Memory B cell (primary cell): ENCODE results near the gene NRN1.

Experiments used
- ATAC-seq: fragments of 150-1000 bp; cut with Tn5 transposase; 2 replicates; pipeline ENCODE4 v1.10.0; 2021; ENCODE audit warnings: low read depth, mild to moderate bottlenecking, moderate library complexity
- DNase-seq, 2 donors: peaks; one replicate each; pipeline ENCODE4 v3.0.0; 2022; ENCODE audit warnings: low spot score in 2 of 2
- H3K27ac Mint-ChIP-seq: one replicate; pipeline ENCODE4 v1.8.0; 2022; ENCODE audit warnings: mild to moderate bottlenecking, moderate library complexity, mixed read lengths
- H3K27me3 Mint-ChIP-seq: one replicate; pipeline ENCODE4 v1.8.0; 2022; ENCODE audit warnings: mixed read lengths
- H3K36me3 Mint-ChIP-seq: one replicate; pipeline ENCODE4 v1.8.0; 2022; ENCODE audit warnings: mild to moderate bottlenecking, mixed read lengths
- H3K4me1 Mint-ChIP-seq: one replicate; pipeline ENCODE4 v1.8.0; 2022; ENCODE audit warnings: mixed read lengths
- H3K4me3 Mint-ChIP-seq: one replicate; pipeline ENCODE4 v1.8.0; 2022; ENCODE audit warnings: mild to moderate bottlenecking, moderate library complexity, mixed read lengths
- H3K9me3 Mint-ChIP-seq: one replicate; pipeline ENCODE4 v1.8.0; 2022; ENCODE audit warnings: mixed read lengths

NRN1 gene

DNA sequence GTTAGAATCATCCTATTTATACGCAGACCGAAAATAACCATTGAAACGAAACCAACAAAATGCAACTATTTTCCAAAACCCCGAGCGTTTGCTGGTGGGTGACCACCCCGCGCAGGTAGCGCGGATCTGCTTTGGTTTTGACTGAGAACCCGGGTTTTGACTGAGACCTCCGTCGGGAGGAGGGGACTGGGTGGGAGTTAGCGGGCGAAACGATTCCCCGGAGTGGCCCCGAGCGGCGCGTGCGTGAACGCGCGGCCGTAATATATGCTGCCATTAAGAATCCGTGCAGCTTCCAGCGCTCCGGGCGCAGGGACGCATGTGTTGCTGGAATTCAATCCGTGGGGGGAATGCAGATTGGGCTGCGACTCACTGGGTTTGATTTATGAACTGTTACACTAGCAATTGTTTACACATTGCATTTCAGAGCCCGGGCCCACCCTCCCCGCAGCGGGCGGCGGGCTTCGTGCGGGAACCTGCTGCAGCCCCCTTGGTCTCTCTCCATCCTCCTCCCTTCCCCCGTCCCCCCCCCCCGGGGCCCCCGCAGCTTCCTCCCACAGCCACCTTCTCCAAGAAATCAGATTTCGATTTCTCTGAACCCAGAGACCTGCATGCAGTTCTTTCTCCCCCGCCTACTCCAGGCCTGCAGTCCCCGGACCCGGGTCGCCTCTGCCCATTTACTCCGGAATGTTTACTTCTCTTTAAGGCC is 9.9 kb downstream of the NRN1 start:
- Mint-ChIP-seq H3K4me3 (peak overlapping the region; percentile 86), H3K27me3 (peaks cover 50% of the 10 kb centered on the region), H3K36me3 (peaks cover 17% of the 10 kb centered on the region), H3K4me1 (peaks cover 30% of the 10 kb centered on the region), H3K27ac (no peak overlapping the region), H3K9me3 (peaks cover 18% of the 10 kb centered on the region)
- ATAC-seq (no peak), DNase-seq (no peak)

DNA sequence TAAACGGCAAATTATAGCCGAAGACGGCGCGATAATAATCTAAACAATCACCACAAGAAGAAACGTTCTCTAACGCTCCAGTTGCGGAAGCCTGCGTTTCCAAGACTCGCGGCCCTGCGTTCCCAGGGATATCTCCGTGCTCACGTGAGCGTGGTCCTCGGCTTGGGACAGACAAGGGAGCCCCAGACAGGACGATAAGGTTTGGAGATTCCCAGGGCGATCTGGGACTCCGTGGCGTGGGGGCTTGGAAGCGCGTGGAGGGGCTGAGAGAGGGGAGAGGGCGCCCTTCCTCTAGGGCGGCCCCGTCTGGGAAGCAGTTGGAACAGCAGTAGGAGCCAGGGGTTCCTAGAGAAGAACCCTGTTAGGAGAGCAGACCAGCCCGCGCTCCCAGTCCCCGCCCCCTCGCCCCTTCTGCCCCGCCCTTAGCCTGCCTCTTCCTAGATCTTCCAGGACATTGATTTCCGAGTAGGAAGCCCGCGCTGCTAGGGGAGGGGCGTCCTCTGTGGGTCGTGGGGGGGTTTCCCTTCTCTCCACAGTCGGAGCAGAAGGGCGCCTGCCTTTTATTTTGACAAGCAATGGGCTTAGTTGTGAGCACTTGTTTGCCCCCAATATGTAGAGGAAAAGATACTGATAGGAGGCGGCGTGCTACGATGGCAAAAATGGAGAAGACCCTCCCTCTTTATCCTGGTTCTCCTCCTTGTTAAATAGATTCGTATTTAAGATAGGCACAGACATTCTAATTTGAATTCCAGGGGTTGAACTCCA is 10.6 kb downstream of the NRN1 start:
- H3K36me3 Mint-ChIP-seq: peaks cover 17% of the 10 kb centered on the region
- peaks cover 46% of the 10 kb centered on the region for H3K27me3 Mint-ChIP-seq
- peak overlapping the region; percentile 86 for H3K4me3 Mint-ChIP-seq
- peaks cover 18% of the 10 kb centered on the region for H3K9me3 Mint-ChIP-seq
- DNase-seq (no peak), ATAC-seq (no peak)
- H3K4me1 Mint-ChIP-seq: peaks cover 30% of the 10 kb centered on the region
- no peak overlapping the region for H3K27ac Mint-ChIP-seq

DNA sequence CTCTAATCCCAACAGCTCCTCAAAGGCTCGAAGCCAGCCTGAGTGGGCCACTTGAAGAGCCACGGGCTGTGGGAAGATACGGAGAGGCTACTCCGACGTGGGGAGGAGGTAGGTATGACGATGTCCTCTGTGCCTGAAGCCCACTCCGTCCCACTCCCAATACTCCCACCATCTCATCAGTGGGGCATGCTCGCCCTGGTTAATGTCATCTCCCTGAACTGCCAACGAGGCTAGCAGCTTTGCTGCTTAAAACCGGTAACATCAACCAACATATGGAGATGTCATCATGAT is 11.1 kb downstream of the NRN1 start:
- H3K4me3 Mint-ChIP-seq: peak overlapping the region; percentile 40
- H3K36me3 Mint-ChIP-seq: peaks cover 19% of the 10 kb centered on the region
- H3K4me1 Mint-ChIP-seq: peaks cover 30% of the 10 kb centered on the region
- peaks cover 50% of the 10 kb centered on the region for H3K27me3 Mint-ChIP-seq
- no peak overlapping the region for H3K27ac Mint-ChIP-seq
- DNase-seq (no peak), ATAC-seq (no peak)
- H3K9me3 Mint-ChIP-seq: peaks cover 18% of the 10 kb centered on the region

DNA sequence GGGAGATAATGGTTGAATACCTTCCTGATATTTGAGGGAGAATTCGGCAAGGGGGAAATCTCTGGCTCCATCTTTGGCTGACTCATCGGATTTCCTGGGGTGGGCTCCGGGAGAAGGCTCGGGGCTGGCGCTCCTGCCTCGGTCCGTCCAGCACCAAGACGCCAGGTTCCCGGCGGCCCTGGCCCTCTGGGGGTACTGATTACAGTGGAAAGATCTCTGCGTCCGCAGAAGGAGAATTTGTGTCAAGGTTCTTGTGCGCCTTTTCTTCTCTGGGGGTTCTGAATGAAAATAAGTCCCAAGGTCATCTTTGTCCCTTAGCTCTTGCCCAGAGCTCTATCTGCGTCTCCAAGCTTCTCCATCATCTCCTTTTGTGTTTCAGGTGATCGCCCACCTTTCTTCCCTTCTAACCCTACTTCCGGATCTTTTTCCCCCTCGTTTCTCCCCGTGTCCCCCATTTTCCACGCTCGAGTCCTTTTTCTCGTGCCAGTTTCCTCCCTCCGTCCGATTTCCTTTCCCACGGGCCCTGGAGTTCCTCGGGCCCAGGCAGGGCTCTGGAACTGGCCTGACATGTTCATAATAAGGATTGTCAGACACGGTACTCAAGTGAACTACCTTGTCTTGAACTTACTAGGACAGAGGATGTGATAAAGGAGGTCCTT is 11.6 kb downstream of the NRN1 start:
- Mint-ChIP-seq H3K4me3 (no peak overlapping the region), H3K9me3 (peaks cover 15% of the 10 kb centered on the region), H3K27me3 (peaks cover 47% of the 10 kb centered on the region), H3K27ac (no peak overlapping the region), H3K4me1 (peaks cover 28% of the 10 kb centered on the region), H3K36me3 (peaks cover 16% of the 10 kb centered on the region)
- no peak for ATAC-seq
- no peak for DNase-seq

DNA sequence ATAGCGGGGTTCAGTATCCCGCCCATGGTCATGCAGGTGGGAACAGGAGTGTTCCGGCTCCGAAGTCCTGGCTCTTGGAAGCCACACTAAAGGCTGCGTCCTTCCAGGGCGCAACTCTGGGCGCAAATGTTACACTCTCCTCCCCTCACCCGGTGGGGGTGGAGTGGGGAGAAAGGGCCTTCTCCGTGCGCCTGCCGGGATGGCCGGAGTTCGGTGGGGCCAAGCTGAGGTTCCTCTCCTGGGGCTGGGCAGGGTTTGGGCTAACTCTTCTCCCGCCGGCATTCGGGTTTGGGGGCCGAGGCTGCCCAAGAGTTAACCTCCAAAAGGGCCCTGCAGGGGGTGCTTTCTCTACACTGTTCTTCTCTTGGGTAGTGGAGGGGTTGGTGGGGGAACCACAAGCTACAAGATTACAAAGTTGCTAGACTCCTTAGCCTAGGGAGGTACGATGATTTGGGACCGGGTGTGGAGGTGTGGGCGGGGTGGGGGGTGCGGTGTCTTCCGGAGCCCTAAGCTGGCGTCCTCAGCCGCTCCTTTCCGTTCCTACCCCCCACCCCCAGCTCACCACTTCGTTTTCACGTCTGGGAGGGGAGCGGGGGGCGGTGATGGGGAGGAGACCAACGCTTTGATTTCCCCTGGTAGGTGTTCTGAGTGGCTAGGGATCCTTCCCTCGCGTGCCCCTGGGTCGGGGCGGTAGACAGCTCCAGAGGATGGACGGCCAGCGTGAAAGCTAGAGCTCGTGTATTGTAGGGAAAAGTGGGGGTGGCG is 12.3 kb downstream of the NRN1 start:
- ATAC-seq (no peak), DNase-seq (no peak)
- H3K36me3 Mint-ChIP-seq: peaks cover 10% of the 10 kb centered on the region
- H3K27ac Mint-ChIP-seq: no peak overlapping the region
- peaks cover 43% of the 10 kb centered on the region for H3K27me3 Mint-ChIP-seq
- H3K4me3 Mint-ChIP-seq: no peak overlapping the region
- H3K4me1 Mint-ChIP-seq: peaks cover 23% of the 10 kb centered on the region
- H3K9me3 Mint-ChIP-seq: peaks cover 11% of the 10 kb centered on the region

DNA sequence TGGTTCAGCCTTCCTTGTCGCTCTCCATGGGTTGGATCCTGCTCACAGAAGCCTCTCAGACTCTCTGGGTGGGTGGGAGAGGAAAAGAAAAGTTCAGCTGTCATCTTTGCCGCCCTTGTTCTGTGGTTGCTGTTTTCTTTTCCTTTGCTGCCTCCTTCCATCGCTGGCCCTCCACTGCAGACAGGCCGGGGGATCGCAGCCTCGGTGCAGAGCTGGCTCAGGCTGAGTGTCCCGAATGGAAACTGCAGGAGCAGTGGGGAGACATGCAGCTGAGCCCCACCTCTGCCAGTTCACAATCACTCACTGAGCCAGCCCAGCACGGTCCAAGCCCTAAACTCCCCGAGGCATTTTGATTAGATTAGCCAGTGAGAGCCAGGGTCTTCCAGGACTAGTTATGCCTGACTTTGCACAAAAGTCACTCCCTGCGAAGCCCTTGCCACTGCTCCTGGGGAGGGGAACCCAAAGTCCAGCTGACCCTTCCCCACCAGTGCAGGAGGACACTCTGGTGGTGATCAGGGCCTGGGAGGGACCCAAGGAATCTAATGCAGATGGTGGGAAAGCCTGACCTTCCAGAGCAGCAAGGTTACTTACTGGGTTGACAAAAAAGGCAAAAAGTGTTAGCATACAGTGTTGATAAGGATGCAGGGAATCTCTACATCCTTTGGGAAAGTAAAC is 14.0 kb downstream of the NRN1 start:
- H3K36me3 Mint-ChIP-seq: peaks cover 8% of the 10 kb centered on the region
- H3K4me3 Mint-ChIP-seq: no peak overlapping the region
- H3K27ac Mint-ChIP-seq: no peak overlapping the region
- H3K4me1 Mint-ChIP-seq: peaks cover 20% of the 10 kb centered on the region
- peaks cover 9% of the 10 kb centered on the region for H3K9me3 Mint-ChIP-seq
- peaks cover 43% of the 10 kb centered on the region for H3K27me3 Mint-ChIP-seq
- no peak for DNase-seq
- no peak for ATAC-seq

DNA sequence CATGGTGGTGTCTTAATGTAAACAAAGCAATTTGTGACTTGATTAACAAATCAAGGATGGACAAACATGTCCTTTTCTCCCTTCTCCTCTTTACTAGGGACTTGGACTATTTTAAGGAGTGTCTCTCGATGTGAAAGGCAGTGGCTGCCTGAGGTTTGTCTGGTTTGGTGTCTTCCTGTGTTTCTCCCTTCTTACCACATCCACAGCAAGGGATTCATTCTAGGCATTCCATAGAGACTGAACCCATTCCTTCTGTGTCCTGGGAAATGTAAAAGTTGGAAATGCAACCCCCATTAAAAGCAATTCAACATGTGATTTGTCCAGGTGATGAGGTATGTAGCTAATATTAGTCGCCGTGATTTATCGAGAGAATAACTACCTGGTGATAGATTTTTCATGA is 15.9 kb downstream of the NRN1 start:
- ATAC-seq (no peak), DNase-seq (no peak)
- Mint-ChIP-seq H3K4me1 (peaks cover 9% of the 10 kb centered on the region), H3K27me3 (peaks cover 41% of the 10 kb centered on the region), H3K9me3 (peaks cover 9% of the 10 kb centered on the region), H3K27ac (no peak overlapping the region), H3K36me3 (peaks cover 8% of the 10 kb centered on the region), H3K4me3 (no peak overlapping the region)

DNA sequence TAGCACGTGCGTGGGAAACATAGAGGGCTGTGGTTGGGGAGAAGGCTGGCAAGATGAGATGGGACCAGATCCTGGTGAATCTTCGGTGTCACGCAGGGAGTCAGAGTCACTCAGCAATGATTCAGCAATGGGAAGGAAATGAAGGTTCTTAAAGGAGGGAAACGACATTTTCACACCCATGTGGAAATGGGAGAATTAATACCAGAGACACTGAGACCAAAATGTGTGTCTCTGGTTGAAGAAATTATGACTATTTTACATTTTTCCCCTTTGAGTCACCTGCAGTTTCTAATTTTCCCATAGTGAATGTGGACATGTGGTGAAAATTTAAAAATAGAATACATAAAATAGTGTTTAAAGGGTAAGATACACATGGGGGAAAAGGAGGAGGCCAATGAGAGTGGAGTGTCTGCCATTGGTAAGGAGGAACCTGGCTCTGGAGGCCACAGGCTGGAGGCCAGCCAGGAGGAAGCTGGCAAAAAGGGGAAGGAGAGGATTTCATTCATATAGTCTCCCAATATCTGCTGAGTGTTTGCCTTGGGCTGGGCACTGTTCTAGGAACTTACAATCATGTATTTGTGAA is 17.5 kb downstream of the NRN1 start:
- Mint-ChIP-seq H3K4me3 (no peak overlapping the region), H3K9me3 (peaks cover 3% of the 10 kb centered on the region), H3K27me3 (peaks cover 34% of the 10 kb centered on the region), H3K36me3 (peaks cover 5% of the 10 kb centered on the region), H3K27ac (no peak overlapping the region), H3K4me1 (peaks cover 3% of the 10 kb centered on the region)
- DNase-seq (no peak), ATAC-seq (no peak)

DNA sequence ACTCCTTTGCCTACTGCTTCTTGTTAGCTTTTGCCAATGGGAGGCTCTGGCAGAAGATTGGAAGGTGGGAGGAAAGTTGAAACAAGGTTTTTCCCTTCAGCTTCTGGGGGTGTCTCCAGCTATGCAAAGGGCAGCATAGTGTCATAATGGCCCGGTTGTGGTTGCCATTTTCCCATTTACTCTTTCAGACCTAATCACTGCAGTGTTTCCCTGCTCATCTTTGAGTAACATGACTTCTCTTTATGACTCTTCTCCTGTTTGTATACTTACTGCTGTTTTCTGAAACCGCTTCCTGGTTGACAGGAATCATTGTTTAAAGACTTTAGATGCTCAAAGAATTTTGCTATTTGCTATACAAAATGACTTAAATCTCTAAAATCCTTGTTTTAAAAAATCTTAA is 19.9 kb downstream of the NRN1 start:
- no peak for DNase-seq
- ATAC-seq: no peak
- no peak overlapping the region for H3K27ac Mint-ChIP-seq
- H3K4me3 Mint-ChIP-seq: no peak overlapping the region
- peaks cover 19% of the 10 kb centered on the region for H3K27me3 Mint-ChIP-seq
- H3K4me1 Mint-ChIP-seq: no peaks in the 10 kb centered on the region
- H3K36me3 Mint-ChIP-seq: peaks cover 2% of the 10 kb centered on the region
- no peaks in the 10 kb centered on the region for H3K9me3 Mint-ChIP-seq

DNA sequence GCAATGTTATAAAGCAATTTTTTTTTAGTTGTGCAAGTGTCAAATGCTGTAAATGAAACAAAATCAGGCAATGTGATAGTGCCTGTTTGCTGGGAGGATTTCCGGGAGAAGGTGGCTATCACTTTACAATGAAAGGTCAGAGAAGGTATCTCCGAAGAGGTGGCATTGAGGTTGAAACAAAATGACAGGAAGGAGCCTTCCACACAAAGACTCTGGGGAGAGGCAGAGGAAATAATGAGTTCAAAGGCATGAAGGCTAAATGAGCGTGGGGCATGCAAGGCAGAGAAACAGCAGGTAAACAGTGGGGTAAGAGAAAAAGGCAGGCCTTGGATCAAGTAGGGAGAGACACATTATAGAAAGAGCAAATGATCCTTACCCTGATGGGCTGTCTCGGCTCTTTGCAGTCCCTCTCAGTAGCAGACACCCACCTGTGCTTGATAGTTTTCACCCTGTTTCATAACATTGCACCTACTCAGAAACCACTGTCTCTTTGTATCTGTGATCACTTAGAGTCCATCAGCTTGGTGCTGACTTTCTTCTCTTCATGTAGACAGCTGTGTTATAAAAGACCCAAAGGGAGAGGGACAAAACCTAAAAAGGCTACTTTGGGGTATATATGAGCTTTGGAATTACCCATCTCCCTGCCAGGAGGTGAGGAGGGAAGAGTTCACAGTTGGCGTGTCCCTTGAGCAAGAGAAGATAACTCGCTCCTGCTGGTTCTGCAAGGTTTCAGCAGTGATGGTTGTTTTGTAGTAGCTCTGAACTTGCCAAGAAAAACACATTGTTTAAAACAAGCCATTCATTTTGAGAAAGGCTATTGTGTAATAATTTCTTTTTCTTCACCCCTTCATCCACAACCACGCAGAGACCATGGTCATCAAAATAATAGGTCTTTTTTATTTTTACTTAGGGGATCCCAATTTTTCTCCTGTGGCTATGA is 22.3 kb downstream of the NRN1 start:
- Mint-ChIP-seq H3K4me1 (no peaks in the 10 kb centered on the region), H3K27ac (no peak overlapping the region)

DNA sequence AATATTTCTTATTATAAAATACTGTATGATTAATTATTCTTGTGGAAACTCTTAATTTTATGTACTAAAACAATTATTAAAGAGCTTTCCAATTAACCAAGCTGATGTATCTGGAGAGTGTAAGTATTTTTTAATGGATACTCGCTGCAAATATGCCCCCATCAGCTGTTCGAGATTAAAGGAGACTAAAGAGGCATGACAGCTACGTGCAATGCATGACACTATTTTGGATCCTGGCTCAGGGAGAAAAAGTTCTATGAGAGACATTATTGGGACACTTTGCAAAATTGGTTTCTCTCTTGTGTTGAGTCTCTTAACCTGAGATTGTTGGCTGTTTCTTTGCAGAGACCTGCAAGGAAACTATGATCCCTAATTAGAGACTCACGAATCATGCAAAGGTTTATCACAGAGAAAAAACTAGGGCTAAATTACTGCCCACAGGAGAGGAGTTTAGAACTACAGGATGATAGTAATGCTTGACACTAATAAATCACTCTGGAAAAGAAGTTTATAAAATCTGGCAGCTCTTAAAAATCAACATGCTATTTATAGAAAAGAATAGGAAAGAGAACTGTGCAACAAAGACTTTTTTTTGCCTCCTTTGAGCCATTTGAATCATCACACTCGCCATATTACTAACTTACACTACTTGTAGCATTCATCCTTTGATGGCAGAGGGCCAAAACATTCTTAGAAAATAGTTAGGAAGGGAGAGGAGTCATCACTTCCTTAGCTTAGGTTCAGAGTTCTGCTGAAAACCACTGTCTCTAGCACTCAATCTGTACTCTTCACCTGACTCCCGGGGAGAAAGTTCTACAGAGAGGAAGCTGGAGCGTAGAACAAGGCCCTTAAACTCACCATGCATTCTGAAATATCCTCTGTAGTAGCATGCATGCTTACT is 25.3 kb downstream of the NRN1 start:
- Mint-ChIP-seq H3K9me3 (peaks cover 6% of the 10 kb centered on the region), H3K36me3 (no peaks in the 10 kb centered on the region), H3K27ac (no peak overlapping the region), H3K4me3 (no peak overlapping the region), H3K27me3 (peaks cover 4% of the 10 kb centered on the region), H3K4me1 (no peaks in the 10 kb centered on the region)
- no peak for ATAC-seq
- no peak for DNase-seq

More for the DNA sequence above, 22.3 kb downstream of the NRN1 start:
- ATAC-seq (no peak), DNase-seq (no peak)
- Mint-ChIP-seq H3K4me3 (no peak overlapping the region), H3K36me3 (no peaks in the 10 kb centered on the region), H3K27me3 (peaks cover 11% of the 10 kb centered on the region), H3K9me3 (peaks cover 6% of the 10 kb centered on the region)
